Transverse colon (tissue), 4 donors: Measurements from ENCODE around the gene CTDSP2.

Source experiments
- POLR2A ChIP-seq: fragments of 450-650 bp; IDR thresholded peaks from one replicate; pipeline ENCODE4 v1.6.1; 2016; ENCODE audit warnings: antibody characterized with exemption, mild to moderate bottlenecking, moderate library complexity
- POLR2AphosphoS5 ChIP-seq, 3 donors: sonication (generic); formaldehyde crosslinking; IDR thresholded peaks; one replicate each; pipeline ENCODE4 v1.6.1; 2016; ENCODE audit warnings: antibody characterized with exemption in 3 of 3
- TF ChIP-seq, protein P1 (sequence below), 5 experiments: fragments of 200-600 bp in 3 of 5; fragments of 450-650 bp in 2 of 5; sonication (generic) in 3 of 5; IDR thresholded peaks; 1 replicate in 2 of 5; 2 replicates in 3 of 5; pipeline ENCODE4 v1.5.1; 2016 to 2017; ENCODE audit warnings: antibody characterized with exemption in 5 of 5, inconsistent platforms in 3 of 5, mild to moderate bottlenecking in 2 of 5, moderate library complexity in 1 of 5

DNA sequence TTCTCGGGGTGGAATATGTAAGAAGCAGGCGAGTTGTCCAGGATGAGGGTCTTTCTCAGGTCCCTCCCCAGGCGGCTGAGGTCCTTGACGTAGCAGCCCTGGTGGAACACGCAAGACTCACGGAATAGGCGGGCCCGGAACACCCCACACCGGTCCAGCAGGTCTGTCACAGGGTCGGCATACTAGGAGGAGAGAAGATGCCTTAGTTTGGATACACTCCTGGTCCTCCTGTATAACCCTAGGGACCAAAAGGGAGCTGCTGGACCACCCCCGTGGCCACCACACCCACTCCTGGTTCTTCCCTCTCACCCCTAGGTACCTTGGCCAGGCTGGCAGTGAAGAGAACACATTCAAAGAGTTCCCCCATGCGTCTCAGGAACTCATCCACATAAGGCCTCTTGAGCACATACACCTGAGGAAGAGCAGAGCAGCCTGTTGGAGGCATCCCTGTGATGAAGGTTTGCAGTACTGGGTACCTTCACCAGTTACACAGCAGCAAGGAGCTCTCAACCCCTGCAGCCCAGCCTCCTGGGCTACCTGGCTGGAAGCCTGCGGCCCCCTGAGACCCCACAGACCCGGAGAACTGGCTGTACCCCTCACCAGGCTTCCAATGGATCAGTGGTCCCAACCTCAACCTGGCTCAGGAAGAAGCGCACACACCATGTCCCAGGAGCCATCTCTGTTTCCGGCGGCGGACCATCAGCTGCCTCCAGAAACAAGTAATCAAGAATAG, 22.5 kb downstream of the CTDSP2 start:
- TF ChIP-seq, protein P1, sequence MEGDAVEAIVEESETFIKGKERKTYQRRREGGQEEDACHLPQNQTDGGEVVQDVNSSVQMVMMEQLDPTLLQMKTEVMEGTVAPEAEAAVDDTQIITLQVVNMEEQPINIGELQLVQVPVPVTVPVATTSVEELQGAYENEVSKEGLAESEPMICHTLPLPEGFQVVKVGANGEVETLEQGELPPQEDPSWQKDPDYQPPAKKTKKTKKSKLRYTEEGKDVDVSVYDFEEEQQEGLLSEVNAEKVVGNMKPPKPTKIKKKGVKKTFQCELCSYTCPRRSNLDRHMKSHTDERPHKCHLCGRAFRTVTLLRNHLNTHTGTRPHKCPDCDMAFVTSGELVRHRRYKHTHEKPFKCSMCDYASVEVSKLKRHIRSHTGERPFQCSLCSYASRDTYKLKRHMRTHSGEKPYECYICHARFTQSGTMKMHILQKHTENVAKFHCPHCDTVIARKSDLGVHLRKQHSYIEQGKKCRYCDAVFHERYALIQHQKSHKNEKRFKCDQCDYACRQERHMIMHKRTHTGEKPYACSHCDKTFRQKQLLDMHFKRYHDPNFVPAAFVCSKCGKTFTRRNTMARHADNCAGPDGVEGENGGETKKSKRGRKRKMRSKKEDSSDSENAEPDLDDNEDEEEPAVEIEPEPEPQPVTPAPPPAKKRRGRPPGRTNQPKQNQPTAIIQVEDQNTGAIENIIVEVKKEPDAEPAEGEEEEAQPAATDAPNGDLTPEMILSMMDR (IDR thresholded peaks at IDR 0.05): no peak
- TF ChIP-seq POLR2A: no peak
- no peak for TF ChIP-seq POLR2AphosphoS5 (IDR thresholded peaks at IDR 0.05)
